H7 (cell line): ENCODE measurements around the gene CYB5A. TPM values are rescaled to one million over a fixed set of nuclear protein-coding genes. Genes with fewer than 3 reads are reported as not detected.
"Not testable (repeated sequence)": the region's sequence is repeated elsewhere in the genome, so short reads cannot be mapped to it uniquely, and the experiment has no call there.

Source experiments
- DNase-seq: peaks from one replicate; pipeline ENCODE4 v3.0.0; 2012
- H3K27me3 ChIP-seq: 2 replicates; pipeline ENCODE4 v1.6.0; 2011; ENCODE audit warnings: mild to moderate bottlenecking, low read length; ENCODE audit not compliant: control insufficient read depth, insufficient read depth
- H3K36me3 ChIP-seq: replicated peaks from 2 replicates; pipeline ENCODE4 v1.5.1; 2011; ENCODE audit warnings: low read length; ENCODE audit not compliant: control insufficient read depth, insufficient read depth
- H3K4me3 ChIP-seq: 2 replicates; pipeline ENCODE4 v1.5.1; 2011; ENCODE audit warnings: low read depth, mild to moderate bottlenecking, control low read depth, low read length, moderate library complexity; ENCODE audit not compliant: insufficient read depth
- total RNA-seq: library from RNA; depleted of rRNA; stranded (reverse); fragments of >200 nt; shearing (Covaris generic); gene quantifications from 2 replicates; pipeline ENCODE4 v1.2.3, GENCODE V29; 2014

CYB5A gene
- total RNA-seq, 1 experiment from 2014 or later = 130 TPM

DNA sequence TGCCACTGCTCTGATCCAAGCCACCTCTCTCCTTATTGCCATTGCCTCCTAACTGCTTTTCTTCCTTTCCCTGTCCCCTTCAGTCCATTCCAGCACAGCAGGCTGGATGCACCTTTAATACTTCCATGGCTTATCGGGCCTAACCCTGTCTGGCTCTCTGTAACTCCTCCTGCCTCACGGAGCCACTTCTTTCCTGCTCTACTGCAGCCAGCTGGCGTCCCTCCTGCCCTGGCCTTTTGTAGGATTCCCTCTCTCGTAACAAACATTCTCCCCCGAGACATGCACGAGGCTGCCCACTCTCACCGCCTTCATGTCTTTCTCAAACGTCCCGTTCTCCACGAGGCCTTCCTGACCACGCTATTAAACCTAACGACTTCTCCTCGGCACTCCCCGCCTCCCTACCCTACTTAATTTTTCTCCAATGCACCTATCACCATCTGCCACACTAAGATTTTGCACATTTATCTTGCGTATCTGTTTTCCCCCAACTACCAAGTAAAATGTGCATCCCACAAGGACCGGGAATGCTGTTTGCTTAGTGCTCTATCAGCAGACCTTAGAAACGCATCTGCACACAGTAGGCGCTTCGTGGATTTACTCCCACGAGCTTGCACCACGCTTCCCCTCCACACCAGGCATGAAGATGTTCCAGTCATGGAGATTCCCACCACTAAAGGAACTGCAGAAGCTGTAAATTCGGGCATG is 23.1 kb upstream of the CYB5A start:
- H3K4me3 ChIP-seq = no peak overlapping the region
- no peak for DNase-seq
- no peaks in the 10 kb centered on the region for H3K36me3 ChIP-seq
- no peaks in the 10 kb centered on the region for H3K27me3 ChIP-seq

DNA sequence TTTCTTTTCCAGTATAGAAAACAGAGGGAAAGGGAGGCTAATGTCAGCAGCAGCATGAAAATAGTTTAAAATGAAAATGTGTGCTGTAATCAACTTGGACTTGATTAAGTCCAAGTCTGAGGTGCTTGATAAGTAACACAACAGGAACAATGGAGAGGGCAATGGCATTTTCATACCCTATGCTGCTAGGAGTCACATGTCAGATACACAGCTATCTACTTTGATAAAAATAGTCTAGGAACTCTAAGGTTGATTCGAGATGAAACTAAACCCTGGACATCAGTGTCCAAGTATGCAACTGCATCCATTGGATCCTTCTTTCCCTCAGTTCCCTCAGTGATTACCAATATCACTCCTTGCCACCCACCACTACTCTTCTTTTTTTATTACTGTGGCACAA is 19.2 kb upstream of the CYB5A start:
- H3K27me3 ChIP-seq = no peaks in the 10 kb centered on the region
- no peak for DNase-seq
- no peak overlapping the region for H3K4me3 ChIP-seq
- no peaks in the 10 kb centered on the region for H3K36me3 ChIP-seq

DNA sequence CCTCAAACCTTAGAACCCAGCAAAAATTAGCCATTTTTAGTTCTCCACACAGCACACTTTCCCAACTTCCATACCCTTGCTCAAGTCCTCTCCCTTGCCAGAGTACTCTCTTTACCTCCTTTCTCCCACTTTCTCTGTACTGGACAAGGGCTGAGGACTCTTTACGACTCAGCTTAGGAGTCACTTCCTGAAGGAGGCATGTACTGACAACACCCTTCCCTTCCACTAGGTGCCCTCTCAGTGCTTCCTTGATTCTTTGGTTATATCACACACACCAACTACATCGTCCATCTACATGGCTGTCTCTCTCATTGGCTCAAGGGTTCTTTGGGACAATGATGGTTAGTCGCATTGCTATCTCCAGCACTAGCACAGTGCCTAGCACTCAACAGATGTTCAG is 18.6 kb upstream of the CYB5A start:
- no peaks in the 10 kb centered on the region for H3K36me3 ChIP-seq
- no peak overlapping the region for H3K4me3 ChIP-seq
- peak; percentile 46 for DNase-seq
- no peaks in the 10 kb centered on the region for H3K27me3 ChIP-seq

DNA sequence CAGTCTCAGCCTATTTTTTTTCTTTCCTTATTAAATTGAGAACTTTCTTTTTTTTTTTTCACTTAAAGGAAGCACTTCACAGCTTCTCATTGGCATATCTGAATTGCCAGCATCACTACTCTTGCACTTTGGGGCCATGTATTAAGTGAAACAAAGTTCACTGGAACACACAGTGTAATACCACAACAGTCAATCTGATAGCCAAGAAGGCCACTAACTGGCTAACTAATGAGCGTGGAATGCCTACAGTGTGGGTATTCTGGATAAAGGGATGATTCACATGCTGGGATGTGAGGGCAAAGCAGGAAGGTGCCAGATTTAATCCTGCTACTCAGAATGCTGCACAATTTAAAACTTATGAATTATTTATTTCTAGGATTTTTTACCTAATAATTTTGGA is 12.2 kb upstream of the CYB5A start:
- no peaks in the 10 kb centered on the region for H3K27me3 ChIP-seq
- H3K36me3 ChIP-seq = no peaks in the 10 kb centered on the region
- DNase-seq = no peak
- no peak overlapping the region for H3K4me3 ChIP-seq

DNA sequence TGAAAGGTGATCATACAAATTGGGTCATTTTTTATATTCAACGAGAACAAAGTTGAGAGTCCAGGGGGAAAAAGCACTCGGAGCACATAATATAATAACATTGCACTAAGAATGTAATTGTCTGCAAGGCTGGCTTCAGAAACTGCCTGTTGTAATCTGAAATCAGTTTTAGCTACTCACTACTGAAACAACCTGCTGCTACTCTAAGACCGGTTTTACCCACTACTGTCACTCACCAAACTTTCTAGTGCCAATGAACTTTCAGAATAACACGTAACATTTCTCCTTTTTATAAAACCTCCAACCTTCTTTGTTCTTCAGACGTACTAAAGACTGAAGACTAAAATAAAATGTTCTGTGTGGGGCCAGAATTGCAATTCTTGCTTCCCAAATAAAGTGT is 11.5 kb upstream of the CYB5A start:
- Histone ChIP-seq H3K36me3 (no peaks in the 10 kb centered on the region), H3K4me3 (no peak overlapping the region)
- no peak for DNase-seq

DNA sequence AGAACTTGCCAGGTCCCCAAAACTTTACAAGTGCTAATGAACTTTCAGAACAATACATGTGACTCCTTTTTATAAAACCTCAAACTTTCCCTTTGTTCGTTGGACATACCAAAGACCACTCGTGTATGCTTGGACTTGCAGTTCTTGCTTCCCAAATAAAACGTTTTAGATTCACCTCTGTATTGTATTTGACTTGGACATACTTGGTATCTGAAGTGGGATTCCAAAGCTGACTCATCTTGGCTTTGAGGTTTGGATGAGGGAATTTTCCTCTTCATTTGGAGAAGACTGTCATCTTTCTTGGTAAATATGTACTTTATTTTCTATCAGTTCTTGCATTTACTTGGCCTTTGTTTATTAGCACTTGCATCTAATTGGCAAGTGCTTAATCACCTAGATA is 8.0 kb upstream of the CYB5A start:
- DNase-seq = no peak
- Histone ChIP-seq H3K36me3 (no peaks in the 10 kb centered on the region), H3K27me3 (no peaks in the 10 kb centered on the region), H3K4me3 (no peak overlapping the region)

More for the DNA sequence above, 11.5 kb upstream of the CYB5A start:
- H3K27me3 ChIP-seq = no peaks in the 10 kb centered on the region

DNA sequence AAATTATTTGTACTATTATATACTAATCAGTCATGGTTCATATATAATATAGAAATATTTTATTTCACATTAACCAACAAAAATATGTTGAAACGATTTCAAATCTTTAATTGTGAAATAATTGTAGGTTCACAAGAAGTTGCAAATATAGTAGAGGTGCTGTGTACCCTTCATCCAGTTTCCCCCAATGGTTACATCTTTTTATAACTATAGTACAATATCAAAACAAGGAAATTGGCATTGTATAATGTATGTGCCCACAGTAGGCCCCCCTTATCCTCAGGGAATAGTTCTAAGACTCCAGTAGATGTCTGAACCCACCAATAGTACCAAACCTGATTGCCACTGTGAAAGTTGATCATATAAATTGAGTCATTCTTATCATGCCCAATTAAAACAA is 7.4 kb upstream of the CYB5A start:
- DNase-seq = no peak
- no peak overlapping the region for H3K4me3 ChIP-seq
- H3K27me3 ChIP-seq = no peaks in the 10 kb centered on the region
- no peaks in the 10 kb centered on the region for H3K36me3 ChIP-seq

DNA sequence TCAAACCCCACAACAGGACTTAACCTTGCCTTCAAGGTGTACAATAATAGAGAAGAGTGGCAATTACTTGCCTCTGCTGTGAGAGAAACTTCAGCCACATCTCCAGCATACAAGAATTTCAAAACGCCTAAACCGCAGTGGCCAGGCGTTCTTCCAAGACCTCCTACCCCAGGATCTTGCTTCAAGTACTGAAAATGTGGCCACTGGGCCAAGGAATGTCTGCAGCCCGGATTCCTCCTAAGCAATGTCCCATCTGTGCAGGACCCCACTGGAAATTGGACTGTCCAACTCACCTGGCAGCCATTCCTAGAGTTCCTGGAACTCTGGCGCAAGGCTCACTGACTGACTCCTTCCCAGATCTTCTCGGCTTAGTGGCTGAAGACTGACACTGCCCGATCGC is 2.8 kb upstream of the CYB5A start:
- no peak for DNase-seq
- Histone ChIP-seq H3K36me3 (no peaks in the 10 kb centered on the region), H3K4me3 (no peak overlapping the region), H3K27me3 (no peaks in the 10 kb centered on the region)

DNA sequence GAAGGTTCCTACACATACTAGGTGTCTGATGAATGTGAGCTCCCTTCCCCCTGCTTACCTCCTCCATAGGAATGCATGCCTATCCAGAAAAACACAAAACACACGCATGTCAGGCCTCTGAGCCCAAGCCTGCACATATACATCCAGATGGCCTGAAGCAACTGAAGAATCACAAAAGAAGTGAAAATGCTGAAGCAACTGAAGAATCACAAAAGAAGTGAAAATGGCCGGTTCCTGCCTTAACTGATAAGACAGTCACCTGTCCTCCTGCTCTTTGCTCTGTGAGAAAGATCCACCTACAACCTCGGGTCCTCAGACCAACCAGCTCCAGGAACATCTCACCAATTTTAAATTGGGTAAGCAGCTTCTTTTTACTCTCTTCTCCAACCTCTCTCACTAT is 1.2 kb upstream of the CYB5A start:
- DNase-seq, H3K36me3 ChIP-seq, H3K27me3 ChIP-seq, H3K4me3 ChIP-seq: not testable (repeated sequence)

DNA sequence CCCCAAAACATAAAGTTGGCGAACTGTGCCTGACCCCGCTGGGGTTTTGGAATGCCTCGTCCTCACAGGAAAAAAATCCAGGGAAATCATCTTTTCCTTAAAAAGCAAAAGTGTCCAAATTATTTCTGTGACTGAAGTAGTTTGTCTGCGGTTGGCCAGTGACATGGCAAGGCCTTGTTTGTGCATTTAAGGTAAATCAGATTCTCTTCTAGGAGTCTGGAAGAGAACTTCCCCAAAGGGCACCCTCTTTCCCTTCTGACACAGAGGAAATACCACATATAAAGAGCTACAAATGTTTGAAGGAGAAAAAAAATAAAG is 737 bp upstream of the CYB5A start:
- Histone ChIP-seq H3K27me3 (no peaks in the 10 kb centered on the region), H3K4me3 (peak overlapping the region; percentile 86), H3K36me3 (no peaks in the 10 kb centered on the region)
- DNase-seq = no peak

DNA sequence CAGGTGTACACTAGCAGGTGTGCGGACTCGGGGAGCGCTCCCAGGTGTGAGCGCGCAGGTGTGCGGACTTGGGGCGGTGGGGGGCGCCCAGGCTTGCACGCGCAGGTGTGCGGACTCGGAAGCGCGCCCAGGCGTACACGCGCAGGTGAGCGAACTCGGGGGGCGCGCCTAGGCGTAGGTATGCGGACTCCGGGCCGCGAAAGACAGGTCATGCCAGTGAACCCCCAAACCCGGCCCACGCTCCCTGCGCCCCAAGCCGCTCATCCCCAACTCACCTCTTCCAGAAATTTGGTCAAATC is 342 bp downstream of the CYB5A start:
- peak overlapping the region; percentile 86 for H3K4me3 ChIP-seq
- H3K36me3 ChIP-seq = no peaks in the 10 kb centered on the region
- DNase-seq = no peak
- no peaks in the 10 kb centered on the region for H3K27me3 ChIP-seq

DNA sequence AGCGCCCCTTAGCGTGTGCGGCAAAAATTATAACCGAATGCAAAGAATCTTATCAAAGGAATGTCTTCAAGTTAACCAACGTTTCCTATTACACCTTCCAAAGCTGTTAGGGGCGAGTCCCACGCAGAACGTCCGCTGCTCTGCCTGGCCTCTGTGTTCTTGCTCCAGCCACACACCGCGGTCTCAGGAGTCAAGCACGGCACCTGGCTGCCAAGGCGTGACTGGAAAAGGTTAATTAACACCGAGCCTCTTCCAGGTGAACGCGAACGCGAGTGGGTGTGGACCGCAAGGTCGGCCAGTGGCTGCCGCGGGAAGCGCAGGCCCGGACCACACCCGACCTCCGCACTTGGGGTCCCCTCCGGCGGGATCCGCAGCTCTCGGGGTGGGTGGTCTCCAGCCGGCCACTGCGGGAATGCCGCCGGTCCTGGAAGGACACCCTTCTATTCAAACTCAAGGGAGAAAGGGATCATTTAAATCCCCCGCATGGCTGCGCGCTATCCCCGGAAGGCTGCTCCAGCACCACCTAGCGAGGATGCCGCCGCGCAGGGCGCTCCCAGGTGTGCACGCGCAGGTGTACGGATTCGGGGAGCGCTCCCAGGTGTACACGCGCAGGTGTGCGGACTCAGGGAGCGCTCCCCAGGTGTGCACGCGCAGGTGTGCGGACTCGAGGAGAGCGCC is 830 bp downstream of the CYB5A start:
- Histone ChIP-seq H3K27me3 (no peaks in the 10 kb centered on the region), H3K36me3 (no peaks in the 10 kb centered on the region), H3K4me3 (peak overlapping the region; percentile 86)
- DNase-seq = peak; percentile 84

DNA sequence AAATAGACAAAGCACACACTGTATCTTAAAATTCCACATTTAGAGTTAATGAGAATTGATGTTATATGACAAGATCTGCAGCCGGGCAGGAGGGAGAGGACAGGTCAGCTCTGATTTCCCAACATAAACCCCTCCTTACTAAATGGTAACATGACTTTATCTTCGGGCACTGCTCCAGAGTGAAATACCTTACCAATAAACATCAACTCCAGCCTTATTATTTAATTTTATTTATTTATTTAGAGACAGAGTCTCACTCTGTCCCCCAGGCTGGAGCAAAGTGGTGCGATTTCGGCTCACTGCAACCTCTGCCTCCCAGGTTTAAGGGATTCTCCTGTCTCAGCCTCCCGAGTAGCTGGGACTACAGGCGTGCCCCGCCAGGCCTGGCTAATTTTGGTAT is 1.7 kb downstream of the CYB5A start:
- no peaks in the 10 kb centered on the region for H3K36me3 ChIP-seq
- DNase-seq = no peak
- no peaks in the 10 kb centered on the region for H3K27me3 ChIP-seq
- H3K4me3 ChIP-seq = no peak overlapping the region

DNA sequence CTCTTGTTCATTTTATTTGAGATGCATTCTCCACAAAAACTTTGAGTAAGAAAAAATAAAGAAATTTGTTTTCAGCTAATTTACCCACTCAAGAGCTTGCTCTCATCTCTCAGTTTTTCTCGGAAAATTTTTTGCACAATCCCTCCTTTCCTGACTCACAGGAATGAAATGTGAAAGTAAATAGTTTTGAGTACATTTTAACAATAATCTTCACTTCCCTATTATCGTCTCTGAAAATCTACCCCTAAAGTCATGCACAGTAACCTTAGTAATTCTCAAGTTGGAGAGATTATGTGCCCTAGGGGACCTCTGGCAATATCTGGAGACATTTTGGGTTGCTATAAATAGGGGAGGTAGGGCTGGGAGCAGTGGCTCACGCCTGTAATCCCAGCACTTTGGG is 2.6 kb downstream of the CYB5A start:
- H3K36me3 ChIP-seq = no peaks in the 10 kb centered on the region
- DNase-seq = no peak
- H3K27me3 ChIP-seq = no peaks in the 10 kb centered on the region
- no peak overlapping the region for H3K4me3 ChIP-seq

DNA sequence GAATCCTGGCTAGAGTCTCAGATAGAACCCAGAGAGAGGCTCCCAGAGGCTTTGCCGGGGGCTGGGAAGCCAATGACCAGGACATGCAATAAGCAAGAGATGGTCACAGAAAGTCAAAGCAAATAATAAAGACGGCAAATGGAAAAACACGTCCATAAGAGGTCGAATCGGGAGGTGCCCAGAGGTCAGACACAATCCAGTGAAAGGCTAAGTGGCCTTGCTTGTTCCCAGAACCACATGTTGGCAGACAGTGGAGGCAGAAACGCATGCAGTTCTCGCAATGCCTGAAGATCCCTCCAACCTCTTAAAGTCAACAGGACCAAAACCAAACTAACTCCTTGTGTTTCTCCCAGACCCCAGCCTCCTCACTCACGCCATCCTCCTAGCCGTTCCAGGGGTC is 3.0 kb downstream of the CYB5A start:
- DNase-seq = no peak
- Histone ChIP-seq H3K27me3 (no peaks in the 10 kb centered on the region), H3K4me3 (no peak overlapping the region)

DNA sequence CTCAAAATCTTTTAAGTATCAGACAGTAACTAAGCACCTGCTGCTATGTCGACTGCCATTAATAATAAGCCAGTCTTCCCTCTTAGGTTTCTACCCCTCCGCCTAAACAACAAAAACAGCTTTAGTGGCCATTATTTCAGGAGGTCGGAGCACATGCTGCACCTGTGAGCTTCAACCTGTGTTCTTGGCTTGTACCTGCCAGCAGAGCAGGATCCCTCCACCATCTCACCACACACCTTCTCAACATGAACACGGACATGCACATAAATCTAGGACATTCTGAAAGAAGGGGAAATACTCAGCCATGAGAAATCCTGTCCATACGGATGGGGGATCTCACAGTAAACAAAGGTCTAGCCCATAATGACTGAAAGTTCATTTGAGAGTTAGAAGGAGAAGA is 3.7 kb downstream of the CYB5A start:
- no peak for DNase-seq
- H3K27me3 ChIP-seq = no peaks in the 10 kb centered on the region
- H3K36me3 ChIP-seq = no peaks in the 10 kb centered on the region
- H3K4me3 ChIP-seq = no peak overlapping the region

More for the DNA sequence above, 3.0 kb downstream of the CYB5A start:
- H3K36me3 ChIP-seq = no peaks in the 10 kb centered on the region
